Prostate gland (tissue), 2 donors: ENCODE measurements around the gene SULF2. TPM values are rescaled to one million over a fixed set of nuclear protein-coding genes. Genes with fewer than 3 reads are reported as not detected.

Source experiments
- DNase-seq: peaks from one replicate; pipeline ENCODE4 v3.0.0-alpha.2; 2019; ENCODE audit warnings: low spot score
- H3K27ac ChIP-seq, 2 donors: fragments of 200-600 bp; sonication (generic); 2 replicates each; pipeline ENCODE4 v1.5.1; 2017 to 2019
- H3K27me3 ChIP-seq: fragments of 200-600 bp; sonication (generic); replicated peaks from 2 replicates; pipeline ENCODE4 v1.5.1; 2019; ENCODE audit not compliant: insufficient read depth
- H3K36me3 ChIP-seq, 2 donors: fragments of 200-600 bp; sonication (generic); 1 replicate in 1 of 2; 2 replicates in 1 of 2; pipeline versions ENCODE4 v1.5.1 to v1.8.1; 2017 to 2019
- H3K4me1 ChIP-seq: fragments of 200-600 bp; sonication (generic); replicated peaks from 2 replicates; pipeline ENCODE4 v1.5.1; 2019
- H3K4me3 ChIP-seq, 2 donors: fragments of 200-600 bp; sonication (generic); 2 replicates each; pipeline ENCODE4 v1.5.1; 2017 to 2019
- H3K9me3 ChIP-seq: fragments of 200-600 bp; sonication (generic); 2 replicates; pipeline ENCODE4 v1.5.1; 2017
- CTCF ChIP-seq, 4 experiments: fragments of 200-600 bp in 2 of 4; fragments of 450-650 bp in 2 of 4; sonication (generic) in 2 of 4; IDR thresholded peaks; 1 replicate in 3 of 4; 2 replicates in 1 of 4; pipeline ENCODE4 v1.5.1; 2016 to 2019; ENCODE audit warnings: antibody characterized with exemption in 4 of 4, mild to moderate bottlenecking in 2 of 4, moderate library complexity in 2 of 4
- POLR2A ChIP-seq: fragments of 450-650 bp; IDR thresholded peaks from one replicate; pipeline ENCODE4 v1.6.1; 2016; ENCODE audit warnings: antibody characterized with exemption, mild to moderate bottlenecking
- POLR2AphosphoS5 ChIP-seq: sonication (generic); formaldehyde crosslinking; IDR thresholded peaks from one replicate; pipeline ENCODE4 v1.6.1; 2017; ENCODE audit warnings: antibody characterized with exemption
- WGBS: methylation state at CpG from one replicate; pipeline ENCODE4 v1.1.5; 2018; 5-methylcytosine and 5-hydroxymethylcytosine counted together
- intact Hi-C: fragments of 100-400 bp; cut with DNase I; formaldehyde crosslinking; loops from one replicate; pipeline ENCODE4 v1.14.2; 2022
- total RNA-seq, 2 donors: library from RNA; depleted of rRNA; stranded (reverse); fragments of >200 nt; gene quantifications; one replicate each; pipeline ENCODE4 v1.1.0, GENCODE V29; 2016

The SULF2 gene
- total RNA-seq, 2 donors from 2014 or later = 43.6 to 82.0 TPM

GRCh38 chr20:47786765-47787107 lies 1.5 kb upstream of the SULF2 start:
- Histone ChIP-seq H3K4me1 (peaks cover 9% of the 10 kb centered on the region), H3K27ac (peak overlapping the region; percentile 66), H3K36me3 (no peaks in the 10 kb centered on the region), H3K27me3 (no peaks in the 10 kb centered on the region), H3K4me3 (peak overlapping the region in 1 of 2 donors; percentile 44), H3K9me3 (no peaks in the 10 kb centered on the region)
- TF ChIP-seq POLR2A = no peak
- TF ChIP-seq CTCF (IDR thresholded peaks at IDR 0.05) = no peak
- TF ChIP-seq POLR2AphosphoS5 = no peak
- DNase-seq = no peak
- intact Hi-C loops = loop anchor here (1.0 to 5.0 kb wide), 5 partner anchors 64 to 834 kb away; no protein-coding TSS in a partner anchor
- WGBS = 15% methylated on average over 6 of the region's 6 CpGs

GRCh38 chr20:47785854-47786764 lies 828 bp upstream of the SULF2 start:
- Histone ChIP-seq H3K9me3 (no peaks in the 10 kb centered on the region), H3K36me3 (no peaks in the 10 kb centered on the region), H3K4me1 (peaks cover 9% of the 10 kb centered on the region), H3K4me3 (peak overlapping the region; percentile 40 to 44), H3K27ac (peak overlapping the region; percentile 66), H3K27me3 (no peaks in the 10 kb centered on the region)
- under 1% methylated on average over 61 of the region's 86 CpGs for WGBS
- intact Hi-C loops = loop anchor here (1.0 to 5.0 kb wide), 6 partner anchors 64 to 834 kb away; no protein-coding TSS in a partner anchor
- TF ChIP-seq CTCF (IDR thresholded peaks at IDR 0.05) (peak; percentile 39 to 79 (median 60)), POLR2A (no peak), POLR2AphosphoS5 (peak; percentile 54)
- peak; percentile 68 for DNase-seq

DNA sequence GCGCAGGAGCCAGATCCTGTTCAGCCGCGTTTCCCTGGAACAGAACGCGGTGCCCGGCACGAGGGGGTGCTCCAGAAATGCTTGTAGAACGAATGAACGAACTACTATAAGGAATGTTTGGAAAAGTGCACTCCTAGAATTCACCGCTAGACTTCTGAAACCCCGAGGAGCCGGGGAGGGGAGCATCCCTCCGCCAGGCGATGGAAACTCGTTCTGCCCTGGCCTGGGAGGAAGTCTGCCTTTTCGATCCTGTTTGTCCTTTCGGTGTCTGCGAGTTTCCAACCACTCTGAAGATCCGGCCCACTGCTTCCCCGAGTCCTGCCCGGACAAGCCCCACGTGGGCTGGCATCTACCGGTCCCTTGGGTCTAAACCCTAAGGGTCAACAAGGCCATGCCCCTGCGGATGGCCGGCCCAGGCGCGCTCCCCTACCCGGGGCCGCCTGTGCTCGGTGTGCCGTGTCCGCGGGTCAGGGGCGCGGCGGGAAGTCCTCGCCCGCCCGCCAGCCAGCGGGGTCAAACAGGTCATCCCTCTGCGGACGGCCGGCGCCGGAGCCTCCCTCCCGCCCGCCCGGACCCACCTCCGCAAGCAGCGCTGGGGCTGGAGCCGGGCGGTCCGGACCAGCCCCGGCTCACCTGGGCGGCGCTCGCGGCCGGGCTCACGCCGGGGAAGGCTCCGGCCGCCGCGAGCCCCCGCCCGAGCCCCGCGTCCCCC lies 526 bp downstream of the SULF2 start:
- intact Hi-C loops = loop anchor here (2.0 to 5.0 kb wide), 5 partner anchors 62 to 508 kb away; no protein-coding TSS in a partner anchor
- peak in 2 of 4 experiments; percentile 21 to 32 for TF ChIP-seq CTCF (IDR thresholded peaks at IDR 0.05)
- no peak for TF ChIP-seq POLR2A
- no peaks in the 10 kb centered on the region for H3K9me3 ChIP-seq
- no peaks in the 10 kb centered on the region for H3K27me3 ChIP-seq
- H3K4me3 ChIP-seq = peak overlapping the region; percentile 40 to 44
- peak; percentile 25 for DNase-seq
- H3K4me1 ChIP-seq = peaks cover 9% of the 10 kb centered on the region
- whole genome bisulfite sequencing = 0% methylated on average over 40 of the region's 69 CpGs
- H3K27ac ChIP-seq = peak overlapping the region; percentile 42 to 49
- no peaks in the 10 kb centered on the region for H3K36me3 ChIP-seq

- DNase-seq = no peak
- Histone ChIP-seq H3K9me3 (no peaks in the 10 kb centered on the region), H3K4me3 (peak overlapping the region; percentile 40 to 44), H3K4me1 (peaks cover 9% of the 10 kb centered on the region), H3K27me3 (no peaks in the 10 kb centered on the region), H3K36me3 (no peaks in the 10 kb centered on the region), H3K27ac (no peak overlapping the region)
- intact Hi-C loops = loop anchor here (2.0 kb wide), 1 partner anchor 105 kb away; no protein-coding TSS in a partner anchor
- TF ChIP-seq POLR2A = no peak
- no peak for TF ChIP-seq POLR2AphosphoS5
- TF ChIP-seq CTCF (IDR thresholded peaks at IDR 0.05) = no peak
- 42% methylated on average over 23 of the region's 23 CpGs for WGBS
These were observed 1.3 kb downstream of the SULF2 start for GRCh38 chr20:47783828-47784598.
